Measurements from ENCODE around the gene ZNF385B.
"Not testable (repeated sequence)": the region's sequence is repeated elsewhere in the genome, so short reads cannot be mapped to it uniquely, and the experiment has no call there.

Gene ZNF385B

GRCh38 chr2:179470089-179470488 lies 391.3 kb downstream of the ZNF385B start:
- DNase-seq = no peak

DNA sequence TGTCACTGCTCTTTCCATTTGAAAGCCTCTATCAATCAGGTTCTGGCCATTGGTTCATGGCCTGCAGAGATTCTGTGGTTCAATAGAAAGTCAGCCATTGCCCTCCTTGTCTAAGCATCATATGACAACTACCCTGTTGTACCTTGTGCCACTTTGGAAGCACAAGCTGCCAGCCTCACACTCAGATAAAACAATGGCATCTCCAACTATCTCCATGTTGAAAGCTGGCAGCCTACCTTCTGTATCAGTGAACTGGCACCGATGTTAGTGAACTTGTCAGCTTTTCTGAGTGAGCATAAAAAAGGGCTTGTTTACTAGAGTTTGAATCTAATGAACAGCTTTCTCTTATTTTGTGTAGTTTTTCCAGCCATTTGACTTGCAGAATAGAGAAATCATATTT lies 393.5 kb downstream of the ZNF385B start:
- no peak for DNase-seq

DNA sequence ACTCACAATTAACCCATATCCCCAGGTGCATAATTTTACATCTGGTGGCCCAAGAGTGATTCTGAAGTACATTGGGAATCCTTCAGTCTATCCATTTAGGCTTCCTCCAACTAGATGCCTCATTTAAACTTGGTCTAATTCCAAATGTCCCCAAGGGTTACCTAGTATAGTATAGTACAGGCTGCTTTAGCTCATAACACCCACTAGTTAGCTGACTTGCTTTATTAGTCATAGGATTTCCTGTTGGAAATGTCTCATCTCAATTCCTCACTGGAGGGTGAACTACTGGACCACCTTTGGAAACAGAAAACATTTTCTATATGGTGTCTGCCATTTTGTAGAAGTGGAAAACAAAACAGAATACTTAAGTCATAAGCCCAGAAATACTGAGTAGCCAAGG lies 394.3 kb downstream of the ZNF385B start:
- DNase-seq = no peak

DNA sequence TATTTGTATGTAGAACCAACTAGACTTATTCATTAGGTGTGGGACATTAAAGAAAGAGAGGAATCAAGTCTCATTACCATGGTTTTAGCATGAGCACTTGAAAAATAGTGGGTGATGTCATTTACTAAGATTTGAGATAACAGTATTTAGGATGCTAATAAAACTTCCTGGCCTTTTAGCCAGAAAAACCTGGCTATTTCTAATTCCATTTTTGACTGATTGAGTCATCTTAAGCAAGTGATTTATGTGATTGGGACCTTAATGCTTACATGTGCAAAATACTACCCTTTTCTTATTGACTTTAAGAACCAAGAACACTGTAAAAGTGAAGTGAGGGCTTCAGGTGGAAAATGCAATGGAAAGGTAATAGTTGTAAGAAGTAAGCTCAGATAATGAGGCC lies 400.0 kb downstream of the ZNF385B start:
- DNase-seq = no peak

DNA sequence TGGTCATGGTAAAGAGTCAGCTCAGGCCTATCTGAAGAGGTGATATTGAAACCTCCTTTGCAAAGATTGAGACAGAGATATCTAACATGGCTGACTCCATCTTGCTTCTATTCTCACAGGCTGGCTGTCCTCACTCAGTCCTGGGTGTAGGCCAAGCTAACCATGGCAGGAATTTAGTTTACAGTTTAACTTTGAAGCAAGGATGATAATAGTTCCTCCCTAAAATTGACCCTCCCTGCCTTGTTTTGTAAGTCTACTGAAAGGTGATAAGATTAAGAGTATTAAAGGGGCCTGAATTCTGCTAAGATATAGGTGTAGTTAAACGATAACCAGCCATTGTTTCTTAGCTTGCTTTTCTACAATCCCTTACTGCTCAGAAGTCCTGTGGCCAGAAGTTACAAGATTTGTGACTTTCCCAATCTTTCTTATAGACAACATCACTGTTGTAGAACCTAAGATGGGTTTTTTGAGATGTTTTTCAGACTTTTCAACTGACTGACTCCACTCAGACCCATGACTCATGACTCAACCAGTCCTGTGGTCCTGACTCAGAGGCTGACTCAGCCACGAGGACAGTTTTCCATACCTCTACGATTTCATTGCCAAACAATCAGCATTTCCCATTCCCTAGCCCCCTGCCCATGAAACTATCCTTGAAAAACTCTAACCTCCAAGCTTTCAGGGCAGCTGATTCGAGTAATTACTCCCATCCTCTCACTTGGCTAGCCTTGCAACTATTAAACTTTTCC lies 401.1 kb downstream of the ZNF385B start:
- no peak for DNase-seq

DNA sequence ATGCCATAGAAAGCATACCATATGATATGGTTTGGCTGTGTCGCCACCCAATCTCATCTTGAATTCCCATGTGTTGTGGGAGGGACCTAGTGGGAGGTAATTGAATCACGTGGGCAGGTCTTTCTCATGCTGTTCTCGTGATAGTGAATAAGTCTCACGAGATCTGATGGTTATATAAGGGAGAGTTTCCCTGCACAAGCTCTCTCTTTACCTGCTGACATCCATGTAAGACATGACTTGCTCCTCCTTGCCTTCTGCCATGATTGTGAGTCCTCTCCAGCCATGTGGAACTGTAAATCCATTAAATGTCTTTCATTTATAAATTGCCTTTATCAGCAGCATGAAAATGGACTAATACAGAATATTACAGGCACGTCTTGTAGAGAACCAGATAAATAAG lies 403.3 kb downstream of the ZNF385B start:
- DNase-seq = not testable (repeated sequence)

GRCh38 chr2:179455824-179456223 lies 405.6 kb downstream of the ZNF385B start:
- no peak for DNase-seq

GRCh38 chr2:179455172-179455524 lies 406.3 kb downstream of the ZNF385B start:
- no peak for DNase-seq

DNA sequence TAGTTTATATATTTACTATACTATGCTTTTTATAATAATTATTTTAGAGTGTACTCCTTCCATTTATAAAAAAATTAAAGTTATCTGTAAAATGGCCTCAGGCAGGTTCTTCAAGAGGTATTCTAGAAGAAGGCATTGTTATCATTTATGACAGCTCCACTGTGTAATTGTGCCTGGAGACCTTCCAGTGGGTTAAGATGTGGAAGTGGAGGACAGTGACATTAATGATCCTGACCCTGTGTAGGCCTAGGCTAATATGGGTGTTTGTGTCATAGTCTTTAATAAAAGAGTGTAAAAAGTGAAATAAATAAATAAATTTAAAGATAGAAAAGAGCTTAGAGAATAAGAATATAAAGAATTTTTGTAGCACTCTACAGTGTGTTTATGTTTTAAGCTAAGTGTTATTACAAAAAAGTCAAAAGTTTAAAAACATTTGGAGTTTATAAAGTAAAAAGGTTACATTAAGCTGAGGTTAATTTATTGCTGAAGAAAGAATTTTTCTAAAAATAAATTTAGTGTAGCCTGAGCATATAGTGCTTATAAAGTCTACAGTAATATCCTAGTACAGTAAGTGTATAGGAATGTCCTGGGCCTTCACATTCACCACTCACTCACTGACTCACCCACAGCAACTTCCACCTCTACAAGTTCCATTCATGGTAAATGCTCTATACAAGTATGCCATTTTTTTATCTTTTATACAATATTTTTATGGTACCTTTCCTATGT lies 406.8 kb downstream of the ZNF385B start:
- DNase-seq = no peak

DNA sequence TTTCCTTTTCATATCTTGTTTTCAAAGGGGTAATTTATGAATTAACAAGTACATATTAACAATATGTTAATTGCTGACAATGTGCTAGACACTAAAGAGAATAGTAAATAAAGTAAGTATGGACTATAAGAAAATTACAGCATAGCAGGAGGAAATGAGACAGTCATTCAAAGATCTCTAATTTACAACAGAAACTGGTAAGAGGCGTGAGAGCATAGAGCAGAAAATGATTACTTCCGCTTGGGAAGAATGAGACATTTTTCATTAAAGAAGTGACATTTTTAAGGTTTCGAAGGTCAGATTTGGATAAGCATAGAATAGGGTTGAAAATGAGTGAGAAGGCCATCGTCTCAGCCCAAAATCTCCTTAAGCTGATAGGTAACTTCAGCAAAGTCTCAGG lies 412.4 kb downstream of the ZNF385B start:
- DNase-seq = no peak

DNA sequence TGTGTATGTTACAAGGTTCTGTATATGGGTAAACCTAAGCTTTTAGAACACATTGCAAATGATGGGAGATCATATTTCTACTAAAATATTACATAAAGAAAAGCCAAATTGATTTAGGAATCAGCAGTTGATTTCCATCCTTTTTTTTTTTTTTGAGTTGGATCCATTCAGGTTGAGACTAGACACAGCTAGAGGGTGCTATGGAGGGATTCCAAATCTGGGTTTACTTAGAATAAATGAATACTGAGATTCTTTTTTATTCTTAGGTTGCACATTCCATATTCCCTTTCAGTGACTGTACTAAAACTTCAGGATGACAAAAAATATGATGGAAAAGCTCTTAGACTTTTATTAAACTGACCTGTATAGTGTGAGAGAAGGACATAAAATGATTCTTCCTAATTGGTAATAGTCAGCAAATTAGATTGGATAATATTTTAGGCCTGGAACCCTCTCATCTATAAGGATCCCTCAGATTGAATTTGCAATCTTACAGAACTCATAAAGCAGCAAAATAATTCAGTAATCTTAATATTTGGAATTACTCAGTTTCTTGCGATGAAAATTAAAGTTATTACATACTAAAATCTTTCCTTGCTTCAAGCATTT lies 413.5 kb downstream of the ZNF385B start:
- no peak for DNase-seq

- DNase-seq = no peak
Observed at GRCh38 chr2:179447421-179447820, 414.0 kb downstream of the ZNF385B start.

- DNase-seq = no peak
Observed at GRCh38 chr2:179446476-179447141, 414.8 kb downstream of the ZNF385B start.

DNA sequence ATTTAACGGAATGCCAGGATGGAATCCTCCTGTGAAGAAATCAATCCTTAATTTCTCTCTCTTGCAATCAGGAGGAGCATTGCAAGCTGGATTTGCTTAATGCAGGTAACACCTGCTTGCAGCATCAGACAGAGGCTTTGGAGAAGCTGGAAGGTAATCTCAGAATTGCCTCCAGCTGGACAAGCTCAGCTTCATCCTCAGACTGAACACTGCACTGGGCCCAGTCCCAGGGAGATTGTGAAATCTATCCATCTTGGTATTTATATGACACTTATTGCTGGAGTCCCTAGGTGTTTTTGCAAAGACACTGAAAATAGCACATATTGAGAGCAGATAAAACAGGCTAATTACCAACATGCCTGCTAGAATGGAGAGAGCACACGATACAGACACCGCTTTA lies 417.4 kb downstream of the ZNF385B start:
- DNase-seq = no peak

DNA sequence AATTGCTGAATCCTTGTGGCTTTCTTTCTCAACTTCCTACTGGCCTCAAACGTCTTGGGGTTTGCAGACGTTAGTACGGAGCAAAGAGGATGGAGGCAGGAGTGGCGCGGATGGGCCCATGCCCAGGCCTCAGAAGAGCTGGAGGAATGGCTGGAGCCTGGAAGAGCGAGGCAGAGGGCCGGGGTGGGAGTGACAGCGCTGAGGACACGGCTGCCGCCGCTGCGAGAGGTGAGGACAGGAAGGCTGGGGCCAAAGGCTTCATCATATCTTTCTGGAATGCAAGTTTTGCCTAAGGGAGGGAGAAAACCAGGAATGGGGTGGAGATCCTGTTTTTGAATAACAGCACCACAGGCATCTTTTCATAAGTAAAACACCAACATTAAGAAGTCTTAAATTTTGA lies 418.2 kb downstream of the ZNF385B start:
- no peak for DNase-seq

DNA sequence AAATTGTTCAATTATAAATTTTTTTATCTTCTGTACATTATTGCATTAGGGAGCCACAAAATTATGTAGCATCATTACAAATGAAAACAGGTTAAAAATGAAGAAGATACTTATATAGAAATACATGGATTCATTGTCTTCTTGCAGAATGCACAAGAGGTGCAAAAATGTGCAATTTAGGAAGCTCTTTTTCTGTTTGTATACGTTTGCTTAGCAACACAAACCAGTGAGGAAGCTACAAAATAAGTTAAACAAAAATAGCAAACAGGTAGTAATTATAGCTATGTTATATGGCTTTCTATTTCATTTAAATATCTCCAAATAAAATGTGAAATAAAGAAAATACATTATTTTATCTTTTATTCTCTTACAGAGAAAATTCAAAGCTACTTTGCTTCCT lies 419.2 kb downstream of the ZNF385B start:
- DNase-seq = no peak

DNA sequence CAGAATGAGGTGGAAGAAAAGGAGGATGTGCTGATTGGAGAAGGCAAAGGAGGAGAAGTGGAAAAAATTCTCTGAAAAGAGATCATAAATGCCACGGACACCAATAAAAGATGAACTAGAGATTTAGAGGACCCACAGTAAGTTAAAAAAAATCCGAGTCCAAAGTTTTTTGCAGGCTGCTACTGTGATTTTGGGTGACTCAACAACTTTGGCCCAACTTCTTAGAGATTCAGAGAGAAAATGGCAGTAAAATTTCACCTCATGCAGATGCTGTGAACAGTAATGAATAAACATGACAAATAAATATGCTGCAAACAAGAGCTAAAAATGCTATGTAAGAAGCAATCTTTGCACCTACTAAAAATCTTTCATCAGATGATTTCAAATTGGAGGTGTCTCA lies 419.9 kb downstream of the ZNF385B start:
- DNase-seq = no peak

DNA sequence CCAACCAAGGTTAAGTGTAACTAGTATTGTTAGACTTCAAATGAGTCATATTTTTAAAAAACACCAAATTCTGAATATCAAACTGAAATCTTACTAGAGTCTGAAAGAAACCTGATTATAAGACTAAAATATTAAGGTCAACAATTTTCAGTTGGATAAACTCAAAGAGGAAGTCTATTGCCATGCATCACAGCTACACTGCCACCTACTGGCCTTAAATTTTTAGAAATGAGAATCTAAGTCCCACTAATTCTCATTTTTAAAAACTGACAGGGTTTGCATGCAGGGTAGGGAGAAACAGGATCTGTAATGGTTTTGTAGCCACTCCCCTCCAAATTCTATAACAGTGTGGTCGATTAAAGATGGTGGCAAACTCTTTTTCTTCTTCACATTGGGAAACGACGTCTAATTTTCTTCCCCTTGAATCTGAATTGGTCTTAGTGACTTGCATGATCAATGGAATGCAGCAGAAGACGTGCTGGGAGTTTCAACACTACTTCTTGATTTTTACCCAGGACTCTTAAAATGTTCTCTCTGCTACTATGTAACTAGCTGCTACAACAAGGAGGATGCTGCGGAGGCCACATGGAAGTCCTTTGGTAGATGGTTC lies 420.7 kb downstream of the ZNF385B start:
- DNase-seq = peak; percentile 46

- DNase-seq = no peak
Observed at GRCh38 chr2:179438654-179439053, 422.8 kb downstream of the ZNF385B start.

GRCh38 chr2:179437430-179437829 lies 424.0 kb downstream of the ZNF385B start:
- DNase-seq = no peak

GRCh38 chr2:179435566-179435965 lies 425.8 kb downstream of the ZNF385B start:
- DNase-seq = no peak

DNA sequence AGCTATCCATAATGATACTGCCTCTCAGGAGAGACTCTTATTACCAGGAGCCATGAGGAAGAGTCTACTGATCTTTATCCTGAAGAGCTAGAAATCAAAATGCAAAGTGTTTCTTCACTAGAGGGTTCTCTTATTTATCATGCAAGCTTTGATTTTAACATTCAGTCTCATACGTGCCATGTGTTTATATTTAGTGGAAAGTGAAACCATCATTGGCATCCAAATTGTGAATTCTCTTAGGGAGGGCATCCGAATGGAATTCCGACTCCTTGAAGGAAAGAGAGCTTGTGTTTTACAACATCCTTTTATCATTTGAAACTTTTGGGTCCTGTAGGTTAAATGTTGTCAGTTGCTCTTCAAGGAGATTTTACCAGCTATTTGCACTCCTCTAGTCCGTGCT lies 426.4 kb downstream of the ZNF385B start:
- DNase-seq = no peak

GRCh38 chr2:179434357-179434756 lies 427.1 kb downstream of the ZNF385B start:
- no peak for DNase-seq

All from CD4-positive, alpha-beta T cell treated with Interleukin-17A for 1 hour (primary cell).